WI38 (cell line): ENCODE data around the gene HS3ST2.

Source experiments
- H3K4me3 ChIP-seq: 2 replicates; pipeline ENCODE4 v1.5.1; 2011; ENCODE audit warnings: low read depth, mild to moderate bottlenecking, control low read depth, low read length
- CTCF ChIP-seq: IDR thresholded peaks from 2 replicates; pipeline ENCODE4 v1.5.1; 2012; ENCODE audit warnings: low read depth, mild to moderate bottlenecking, control low read depth, low read length

Gene HS3ST2

GRCh38 chr16:22857296-22858025 is 43.5 kb downstream of the HS3ST2 start:
- no peak overlapping the region for H3K4me3 ChIP-seq
- TF ChIP-seq CTCF = no peak

- TF ChIP-seq CTCF = no peak
Observed at GRCh38 chr16:22859925-22860324, 46.0 kb downstream of the HS3ST2 start.

GRCh38 chr16:22861580-22861979 is 47.6 kb downstream of the HS3ST2 start:
- no peak overlapping the region for H3K4me3 ChIP-seq
- no peak for TF ChIP-seq CTCF

More at GRCh38 chr16:22859925-22860324, 46.0 kb downstream of the HS3ST2 start:
- H3K4me3 ChIP-seq = no peak overlapping the region

- no peak overlapping the region for H3K4me3 ChIP-seq
- no peak for TF ChIP-seq CTCF
Observed at GRCh38 chr16:22862046-22862445, 48.1 kb downstream of the HS3ST2 start.

DNA sequence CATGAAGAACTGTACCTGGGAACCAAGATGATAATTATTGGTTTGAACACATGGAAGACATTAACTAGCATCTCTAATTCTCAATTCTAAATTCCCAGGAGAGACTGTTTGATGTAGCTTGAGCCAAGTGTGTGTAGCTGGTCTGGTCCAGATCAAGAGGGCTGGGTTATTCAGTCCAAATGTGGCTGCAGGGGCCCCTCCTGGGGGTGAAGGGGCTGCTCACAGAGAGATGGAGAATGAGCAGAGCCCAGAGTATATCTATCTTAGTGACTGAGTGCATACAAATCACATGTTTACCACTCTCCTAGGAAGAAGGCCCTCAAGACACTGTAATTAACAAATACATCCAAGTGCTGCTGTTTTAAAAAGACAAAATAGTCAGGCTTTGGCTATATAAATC is 50.4 kb downstream of the HS3ST2 start:
- H3K4me3 ChIP-seq = no peak overlapping the region
- no peak for TF ChIP-seq CTCF

- no peak for TF ChIP-seq CTCF
- H3K4me3 ChIP-seq = no peak overlapping the region
Observed at GRCh38 chr16:22868593-22869224, 54.7 kb downstream of the HS3ST2 start.

- no peak overlapping the region for H3K4me3 ChIP-seq
- TF ChIP-seq CTCF = no peak
Observed at GRCh38 chr16:22871861-22872260, 57.9 kb downstream of the HS3ST2 start.
